ENCODE data around the gene S100A5.
A peak's percentile ranks its signal among the peaks of the same experiment; 100 is the strongest.
"Not testable (repeated sequence)": the region's sequence is repeated elsewhere in the genome, so short reads cannot be mapped to it uniquely, and the experiment has no call there.

Gene S100A5

GRCh38 chr1:153532769-153533599, 7.8 kb downstream of the S100A5 start:
- DNase-seq (ENCODE audit: low read depth) = peak; percentile 63

GRCh38 chr1:153532181-153532580, 8.6 kb downstream of the S100A5 start:
- no peak for DNase-seq (ENCODE audit: low read depth)

GRCh38 chr1:153531638-153532037, 9.1 kb downstream of the S100A5 start:
- no peak for DNase-seq (ENCODE audit: low read depth)

- no peak for DNase-seq (ENCODE audit: low read depth)
Observed at GRCh38 chr1:153527683-153528040, 13.1 kb downstream of the S100A5 start.

GRCh38 chr1:153527023-153527682, 13.6 kb downstream of the S100A5 start:
- DNase-seq (ENCODE audit: low read depth) = no peak

GRCh38 chr1:153526132-153526543, 14.6 kb downstream of the S100A5 start:
- DNase-seq (ENCODE audit: low read depth) = no peak

- no peak for DNase-seq (ENCODE audit: low read depth)
Observed at GRCh38 chr1:153525088-153525728, 15.5 kb downstream of the S100A5 start.

- DNase-seq (ENCODE audit: low read depth) = not testable (repeated sequence)
Observed at GRCh38 chr1:153522353-153523048, 18.2 kb downstream of the S100A5 start.

- DNase-seq (ENCODE audit: low read depth) = not testable (repeated sequence)
Observed at GRCh38 chr1:153521808-153522207, 18.9 kb downstream of the S100A5 start.

- no peak for DNase-seq (ENCODE audit: low read depth)
Observed at GRCh38 chr1:153520818-153521476, 19.8 kb downstream of the S100A5 start.

- DNase-seq (ENCODE audit: low read depth) = not testable (repeated sequence)
Observed at GRCh38 chr1:153520137-153520691, 20.5 kb downstream of the S100A5 start.

GRCh38 chr1:153519242-153519641, 21.5 kb downstream of the S100A5 start:
- no peak for DNase-seq (ENCODE audit: low read depth)

- no peak for DNase-seq (ENCODE audit: low read depth)
Observed at GRCh38 chr1:153515504-153516394, 25.0 kb downstream of the S100A5 start.

GRCh38 chr1:153513666-153514065, 27.1 kb downstream of the S100A5 start:
- DNase-seq (ENCODE audit: low read depth) = no peak

- DNase-seq (ENCODE audit: low read depth) = no peak
Observed at GRCh38 chr1:153513023-153513422, 27.7 kb downstream of the S100A5 start.

- peak; percentile 59 for DNase-seq (ENCODE audit: low read depth)
Observed at GRCh38 chr1:153510984-153511410, 29.7 kb downstream of the S100A5 start.

GRCh38 chr1:153509729-153510354, 30.9 kb downstream of the S100A5 start:
- DNase-seq (ENCODE audit: low read depth) = peak; percentile 51

- DNase-seq (ENCODE audit: low read depth) = no peak
Observed at GRCh38 chr1:153509036-153509435, 31.7 kb downstream of the S100A5 start.

- no peak for DNase-seq (ENCODE audit: low read depth)
Observed at GRCh38 chr1:153507926-153508583, 32.7 kb downstream of the S100A5 start.

Data from stimulated activated CD8-positive, alpha-beta memory T cell treated with anti-CD3 and anti-CD28 coated beads, Interleukin-7, amount 100 ng/mL, for 24 hours (primary cell).